Activated naive CD4-positive, alpha-beta T cell treated with anti-CD3 and anti-CD28 coated beads for 36 hours (primary cell): ENCODE measurements around the gene CAMP. TPM values are rescaled to one million over a fixed set of nuclear protein-coding genes. Genes with fewer than 3 reads are reported as not detected.
A peak's percentile ranks its signal among the peaks of the same experiment; 100 is the strongest.
"Not testable (repeated sequence)": the region's sequence is repeated elsewhere in the genome, so short reads cannot be mapped to it uniquely, and the experiment has no call there.

ENCODE experiments used
- CTCF ChIA-PET: fragments of 350-600 bp; sonication (Branson Sonifier 250); formaldehyde crosslinking; loops from one replicate; lab custom pipeline; 2021; ENCODE audit warnings: antibody characterized with exemption; lab: Charles Lee
- DNase-seq: peaks from one replicate; pipeline ENCODE4 v3.0.0-alpha.2; 2020
- H3K27ac Mint-ChIP-seq: one replicate; pipeline ENCODE4 v1.8.0; 2021; ENCODE audit warnings: mild to moderate bottlenecking, mixed read lengths
- H3K27me3 Mint-ChIP-seq: one replicate; pipeline ENCODE4 v1.8.0; 2021; ENCODE audit warnings: low read depth, mixed read lengths
- H3K36me3 Mint-ChIP-seq: one replicate; pipeline ENCODE4 v1.8.0; 2021; ENCODE audit warnings: low read depth, mixed read lengths
- H3K4me1 Mint-ChIP-seq: one replicate; pipeline ENCODE4 v1.8.0; 2021; ENCODE audit warnings: low read depth, mixed read lengths
- H3K4me3 Mint-ChIP-seq: one replicate; pipeline ENCODE4 v1.8.0; 2021; ENCODE audit warnings: mild to moderate bottlenecking, moderate library complexity, mixed read lengths
- H3K9me3 Mint-ChIP-seq: one replicate; pipeline ENCODE4 v1.8.0; 2021; ENCODE audit warnings: mixed read lengths
- intact Hi-C: fragments of 100-400 bp; cut with micrococcal nuclease; formaldehyde crosslinking; loops from one replicate; pipeline ENCODE4 v1.15.1; 2023
- total RNA-seq, 2 experiments: library from RNA; stranded (reverse); gene quantifications; one replicate each; pipeline ENCODE4 v1.2.3, GENCODE V29; 2021

The CAMP gene
- total RNA-seq, 2 experiments from 2014 or later = not detected

DNA sequence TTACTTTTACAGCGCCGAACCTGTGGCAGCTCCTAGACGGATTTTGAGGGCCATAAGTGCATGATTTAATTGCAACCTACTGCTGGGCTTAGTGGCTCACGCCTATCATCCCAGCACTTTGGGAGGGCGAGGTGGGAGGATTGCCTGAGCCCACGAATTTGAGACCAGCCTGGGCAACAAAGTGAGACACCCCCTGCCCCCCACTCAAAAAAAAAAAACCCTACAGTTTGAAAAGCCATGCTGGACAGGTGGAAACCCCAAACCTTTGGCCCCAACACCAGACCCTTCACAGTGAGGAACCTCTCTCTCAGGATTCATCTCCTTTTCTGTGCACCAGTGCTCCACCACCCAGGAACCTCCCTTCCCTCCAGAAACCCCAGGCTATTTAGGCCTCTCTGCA is 34.0 kb upstream of the CAMP start:
- Mint-ChIP-seq H3K9me3 (no peaks in the 10 kb centered on the region), H3K36me3 (peaks cover 34% of the 10 kb centered on the region), H3K27ac (peak overlapping the region; percentile 61), H3K27me3 (peaks cover 14% of the 10 kb centered on the region), H3K4me1 (peaks cover 17% of the 10 kb centered on the region), H3K4me3 (no peak overlapping the region)
- CTCF ChIA-PET = interaction anchor here (0.6 to 1.7 kb wide), 4 partner anchors 51 to 269 kb away, joined by 3 to 6 read pairs (median 4); partner anchors contain the start of gene ZNF589
- intact Hi-C loops = loop anchor here (10.0 kb wide), 1 partner anchor 1215 kb away; the partner anchor contains the start of genes CCDC12 and NBEAL2
- no peak for DNase-seq

DNA sequence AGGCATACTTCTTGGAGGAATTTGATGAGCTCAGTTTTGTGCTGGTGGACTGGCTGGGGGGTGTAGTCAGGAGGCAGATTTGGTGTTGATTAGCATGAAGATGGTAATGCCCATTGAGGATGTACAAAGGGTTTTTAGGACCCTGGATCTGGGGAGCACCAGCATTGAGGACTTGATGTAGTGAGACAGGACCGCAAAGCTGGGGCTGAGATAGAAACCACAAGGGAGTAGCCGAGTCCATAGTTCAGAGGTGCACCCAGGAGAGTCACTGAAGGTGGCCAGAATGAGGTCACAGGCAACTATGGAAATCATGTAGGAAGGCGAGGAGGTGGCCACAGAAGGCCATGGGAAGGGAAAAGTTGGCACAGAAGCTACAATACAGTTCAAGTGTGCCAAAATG is 32.4 kb upstream of the CAMP start:
- no peak for DNase-seq
- H3K4me1 Mint-ChIP-seq = peaks cover 12% of the 10 kb centered on the region
- CTCF ChIA-PET = interaction anchor here (0.7 to 1.8 kb wide), 4 partner anchors 16 to 245 kb away, joined by 3 to 8 read pairs (median 3); no protein-coding TSS in a partner anchor

DNA sequence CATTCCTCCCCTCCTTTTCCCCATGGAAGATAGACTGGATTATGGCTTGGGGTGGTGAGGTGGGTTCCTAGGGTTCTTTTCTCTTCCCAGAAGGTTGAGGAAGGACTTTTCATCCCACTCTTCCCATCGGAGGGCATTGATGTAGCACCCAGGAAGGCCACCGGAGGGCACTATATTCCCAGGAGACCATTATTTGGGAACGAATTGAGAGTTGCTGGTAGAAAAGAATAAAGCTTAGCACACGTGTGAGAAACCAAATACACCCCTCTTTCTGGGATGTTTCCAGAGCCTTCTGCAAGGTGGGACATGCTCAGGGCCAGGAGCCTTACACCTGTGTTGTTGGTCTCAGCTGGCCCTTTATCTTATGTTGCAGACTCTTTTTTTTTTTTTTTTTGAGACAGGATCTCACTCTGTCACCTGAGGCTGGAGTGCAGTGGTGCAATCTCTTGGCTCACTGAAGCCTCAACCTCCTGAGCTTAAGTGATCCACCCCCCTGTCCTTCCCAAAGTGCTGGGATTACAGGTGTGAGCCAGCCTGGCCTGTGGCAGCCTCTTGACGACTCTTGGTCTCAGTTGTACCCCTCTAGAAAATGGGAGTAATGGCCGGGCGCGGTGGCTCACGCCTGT is 28.7 kb upstream of the CAMP start:
- no peaks in the 10 kb centered on the region for H3K4me1 Mint-ChIP-seq
- no peaks in the 10 kb centered on the region for H3K36me3 Mint-ChIP-seq
- CTCF ChIA-PET = interaction anchor here (0.6 to 2.4 kb wide), 11 partner anchors 11 to 734 kb away, joined by 3 to 11 read pairs (median 3); partner anchors contain the start of gene CAMP
- peak; percentile 50 for DNase-seq
- H3K27ac Mint-ChIP-seq = no peak overlapping the region
- H3K9me3 Mint-ChIP-seq = no peaks in the 10 kb centered on the region
- peaks cover 3% of the 10 kb centered on the region for H3K27me3 Mint-ChIP-seq
- intact Hi-C loops = no loop called here
- H3K4me3 Mint-ChIP-seq = no peak overlapping the region

More for the DNA sequence above, 32.4 kb upstream of the CAMP start:
- no peak overlapping the region for H3K4me3 Mint-ChIP-seq
- H3K36me3 Mint-ChIP-seq = peaks cover 18% of the 10 kb centered on the region
- intact Hi-C loops = no loop called here
- peaks cover 14% of the 10 kb centered on the region for H3K27me3 Mint-ChIP-seq
- no peaks in the 10 kb centered on the region for H3K9me3 Mint-ChIP-seq
- no peak overlapping the region for H3K27ac Mint-ChIP-seq

DNA sequence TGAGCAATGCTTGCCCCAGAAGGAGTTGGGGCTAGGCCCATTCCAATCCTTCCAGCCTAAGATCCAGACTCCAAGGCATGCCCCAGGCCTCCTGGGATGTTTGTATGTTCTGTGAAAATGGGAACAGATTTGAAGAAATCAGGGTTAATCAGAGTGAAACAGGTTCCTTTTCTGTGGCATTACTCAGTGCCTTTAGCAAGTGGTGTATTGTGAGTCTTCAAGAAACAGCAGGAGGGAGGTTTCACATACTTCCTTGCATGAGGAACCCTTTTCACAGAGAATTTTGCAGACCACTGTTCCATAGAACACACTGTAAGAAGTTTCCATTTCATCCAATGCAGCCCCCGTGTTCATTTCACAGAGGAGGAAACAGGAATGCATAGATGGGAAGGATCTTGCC is 26.7 kb upstream of the CAMP start:
- CTCF ChIA-PET = interaction anchor here (0.8 kb wide), 1 partner anchor 1071 kb away, joined by 6 read pairs; no protein-coding TSS in a partner anchor
- intact Hi-C loops = no loop called here
- H3K27ac Mint-ChIP-seq = no peak overlapping the region

DNA sequence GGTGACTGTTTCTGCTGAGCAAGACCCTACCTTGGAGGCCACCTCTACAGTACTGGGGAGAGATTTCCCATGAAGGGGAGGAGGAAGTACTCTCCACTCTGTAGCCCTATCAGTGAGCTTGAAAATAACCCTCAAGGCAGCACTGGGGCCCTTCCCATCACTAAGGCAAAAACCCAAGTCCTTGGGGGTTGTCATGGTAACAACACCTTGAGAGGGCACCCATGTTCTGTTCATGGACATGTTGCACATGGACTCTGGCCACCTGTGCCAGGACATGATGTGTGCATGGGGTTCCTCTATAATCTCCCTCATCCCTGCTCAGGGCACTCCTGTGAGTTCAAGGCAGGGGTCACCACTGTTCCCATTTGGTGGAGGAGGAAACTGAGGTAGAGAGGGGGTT is 24.2 kb upstream of the CAMP start:
- CTCF ChIA-PET = interaction anchor here (0.6 to 1.3 kb wide), 4 partner anchors 212 to 598 kb away, joined by 3 to 7 read pairs (median 3); no protein-coding TSS in a partner anchor
- H3K27ac Mint-ChIP-seq = no peak overlapping the region
- intact Hi-C loops = no loop called here
- H3K4me3 Mint-ChIP-seq = no peak overlapping the region
- H3K9me3 Mint-ChIP-seq = no peaks in the 10 kb centered on the region
- no peaks in the 10 kb centered on the region for H3K36me3 Mint-ChIP-seq
- no peaks in the 10 kb centered on the region for H3K4me1 Mint-ChIP-seq
- H3K27me3 Mint-ChIP-seq = no peaks in the 10 kb centered on the region
- DNase-seq = no peak

More for the DNA sequence above, 26.7 kb upstream of the CAMP start:
- DNase-seq = no peak
- Mint-ChIP-seq H3K4me1 (no peaks in the 10 kb centered on the region), H3K4me3 (no peak overlapping the region), H3K27me3 (peaks cover 3% of the 10 kb centered on the region), H3K36me3 (no peaks in the 10 kb centered on the region), H3K9me3 (no peaks in the 10 kb centered on the region)

DNA sequence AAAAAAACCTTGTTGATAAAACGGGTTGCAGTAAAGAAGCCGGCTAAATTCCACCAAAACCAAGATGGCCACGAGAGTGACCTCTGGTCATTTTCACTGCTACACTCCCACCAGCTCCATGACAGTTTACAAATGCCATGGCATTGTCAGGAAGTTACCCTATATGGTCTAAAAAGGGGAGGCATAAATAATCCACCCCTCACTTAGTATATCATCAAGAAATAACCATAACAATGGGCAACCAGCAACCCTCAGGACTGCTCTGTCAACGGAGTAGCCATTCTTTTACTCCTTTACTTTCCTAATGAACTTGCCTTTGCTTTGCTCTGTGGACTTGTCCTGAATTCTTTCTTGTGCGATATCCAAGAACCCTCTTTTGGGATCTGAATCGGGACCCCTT is 20.7 kb upstream of the CAMP start:
- H3K27ac Mint-ChIP-seq = no peak overlapping the region
- H3K27me3 Mint-ChIP-seq = no peaks in the 10 kb centered on the region
- intact Hi-C loops = no loop called here

DNA sequence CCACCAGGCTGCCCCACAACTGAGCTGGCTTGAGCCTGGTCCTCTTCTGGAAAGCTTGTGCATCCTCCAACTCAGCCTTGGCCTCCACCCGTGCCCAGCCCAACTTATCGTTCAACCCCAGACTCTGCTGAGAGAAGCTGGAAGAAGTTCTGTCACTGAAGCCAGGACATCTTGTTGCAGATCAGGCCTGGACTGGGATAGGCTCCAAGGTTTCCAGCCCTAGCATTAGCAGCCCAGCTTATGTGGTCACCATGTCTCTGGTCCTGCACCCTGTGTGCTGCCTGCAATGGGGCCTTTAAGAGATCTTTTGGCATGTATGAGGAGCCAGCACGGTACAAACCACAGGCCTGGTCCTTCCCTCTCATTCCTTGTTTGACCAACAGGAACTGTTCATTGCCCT is 15.2 kb upstream of the CAMP start:
- no peaks in the 10 kb centered on the region for H3K36me3 Mint-ChIP-seq

More for the DNA sequence above, 20.7 kb upstream of the CAMP start:
- no peak overlapping the region for H3K4me3 Mint-ChIP-seq
- no peaks in the 10 kb centered on the region for H3K9me3 Mint-ChIP-seq
- CTCF ChIA-PET = no interaction called here
- no peaks in the 10 kb centered on the region for H3K4me1 Mint-ChIP-seq
- no peaks in the 10 kb centered on the region for H3K36me3 Mint-ChIP-seq
- DNase-seq = no peak

DNA sequence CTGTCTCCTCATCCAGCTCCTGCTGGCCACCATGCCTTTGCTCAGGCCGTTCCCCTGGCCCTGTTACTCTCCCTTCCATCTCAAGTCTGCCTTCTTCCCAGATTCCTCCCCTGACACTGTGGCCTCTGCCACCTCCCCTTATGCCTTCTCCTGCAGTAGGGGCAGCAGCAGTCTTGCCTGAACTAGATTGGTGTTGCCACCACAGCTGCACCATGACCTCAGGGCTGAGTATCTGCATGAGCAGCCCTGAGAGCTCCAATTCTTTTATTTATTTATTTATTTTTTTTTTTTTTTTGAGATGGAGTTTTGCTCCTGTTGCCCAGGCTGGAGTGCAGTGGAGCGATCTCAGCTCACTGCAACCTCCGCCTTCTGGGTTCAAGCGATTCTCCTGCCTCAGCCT is 13.8 kb upstream of the CAMP start:
- no peaks in the 10 kb centered on the region for H3K36me3 Mint-ChIP-seq
- CTCF ChIA-PET = no interaction called here
- no peak overlapping the region for H3K27ac Mint-ChIP-seq
- no peaks in the 10 kb centered on the region for H3K4me1 Mint-ChIP-seq
- H3K27me3 Mint-ChIP-seq = no peaks in the 10 kb centered on the region
- intact Hi-C loops = no loop called here
- H3K4me3 Mint-ChIP-seq = no peak overlapping the region
- H3K9me3 Mint-ChIP-seq = no peaks in the 10 kb centered on the region
- no peak for DNase-seq

More for the DNA sequence above, 15.2 kb upstream of the CAMP start:
- intact Hi-C loops = no loop called here
- H3K4me3 Mint-ChIP-seq = no peak overlapping the region
- no peak for DNase-seq
- CTCF ChIA-PET = no interaction called here
- H3K27me3 Mint-ChIP-seq = no peaks in the 10 kb centered on the region
- no peaks in the 10 kb centered on the region for H3K4me1 Mint-ChIP-seq
- H3K27ac Mint-ChIP-seq = no peak overlapping the region
- no peaks in the 10 kb centered on the region for H3K9me3 Mint-ChIP-seq

DNA sequence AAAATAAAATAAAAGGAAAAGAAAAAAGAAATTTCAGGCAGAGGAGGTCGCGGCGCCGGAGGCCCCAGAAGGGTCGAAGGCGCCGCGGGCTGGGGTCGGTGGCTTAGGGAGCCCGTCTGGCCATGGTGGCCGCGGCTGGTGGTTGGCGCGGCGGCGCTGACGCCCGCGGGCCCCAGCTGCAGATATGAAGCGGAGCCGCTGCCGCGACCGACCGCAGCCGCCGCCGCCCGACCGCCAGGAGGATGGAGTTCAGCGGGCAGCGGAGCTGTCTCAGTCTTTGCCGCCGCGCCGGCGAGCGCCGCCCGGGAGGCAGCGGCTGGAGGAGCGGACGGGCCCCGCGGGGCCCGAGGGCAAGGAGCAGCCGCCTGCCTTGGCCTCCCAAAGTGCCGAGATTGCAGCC is 12.8 kb upstream of the CAMP start:
- H3K4me1 Mint-ChIP-seq, DNase-seq, H3K27me3 Mint-ChIP-seq, H3K36me3 Mint-ChIP-seq, H3K27ac Mint-ChIP-seq, H3K9me3 Mint-ChIP-seq, CTCF ChIA-PET, H3K4me3 Mint-ChIP-seq, intact Hi-C loops: not testable (repeated sequence)

DNA sequence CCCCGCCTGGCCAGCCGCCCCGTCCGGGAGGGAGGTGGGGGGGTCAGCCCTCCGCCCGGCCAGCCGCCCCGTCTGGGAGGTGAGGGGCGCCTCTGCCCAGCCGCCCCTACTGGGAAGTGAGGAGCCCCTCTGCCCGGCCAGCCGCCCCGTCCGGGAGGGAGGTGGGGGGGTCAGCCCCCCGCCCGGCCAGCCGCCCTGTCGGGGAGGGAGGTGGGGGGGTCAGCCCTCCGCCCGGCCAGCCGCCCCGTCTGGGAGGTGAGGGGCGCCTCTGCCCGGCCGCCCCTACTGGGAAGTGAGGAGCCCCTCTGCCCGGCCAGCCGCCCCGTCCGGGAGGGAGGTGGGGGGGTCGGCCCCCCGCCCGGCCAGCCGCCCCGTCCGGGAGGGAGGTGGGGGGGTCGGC is 11.5 kb upstream of the CAMP start:
- CTCF ChIA-PET, H3K4me1 Mint-ChIP-seq, H3K27me3 Mint-ChIP-seq, DNase-seq, H3K27ac Mint-ChIP-seq, intact Hi-C loops, H3K36me3 Mint-ChIP-seq, H3K9me3 Mint-ChIP-seq, H3K4me3 Mint-ChIP-seq: not testable (repeated sequence)

DNA sequence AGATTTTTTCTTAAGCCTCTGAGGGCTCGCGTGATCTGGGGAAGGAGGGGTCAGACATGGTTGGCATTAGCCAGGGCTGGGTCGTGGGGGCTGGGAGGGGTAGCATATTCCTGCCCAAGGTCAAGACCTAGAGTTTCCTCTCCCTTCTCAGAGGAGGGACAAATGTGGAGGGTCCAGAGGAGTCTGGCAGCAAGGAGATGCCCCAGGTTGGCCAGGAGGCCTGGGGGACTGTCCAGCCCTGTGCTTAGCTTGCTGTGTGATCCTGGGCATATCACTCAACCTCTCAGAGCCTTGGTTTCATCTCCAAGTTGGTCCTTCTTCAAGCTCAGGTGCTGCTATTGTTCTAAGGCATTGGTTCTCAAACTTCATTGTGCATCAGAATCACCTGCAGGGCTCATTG is 9.1 kb upstream of the CAMP start:
- no peak for DNase-seq
- intact Hi-C loops = no loop called here
- no peaks in the 10 kb centered on the region for H3K4me1 Mint-ChIP-seq
- no peaks in the 10 kb centered on the region for H3K27me3 Mint-ChIP-seq
- H3K36me3 Mint-ChIP-seq = no peaks in the 10 kb centered on the region
- H3K4me3 Mint-ChIP-seq = no peak overlapping the region
- H3K9me3 Mint-ChIP-seq = no peaks in the 10 kb centered on the region
- CTCF ChIA-PET = no interaction called here
- no peak overlapping the region for H3K27ac Mint-ChIP-seq

DNA sequence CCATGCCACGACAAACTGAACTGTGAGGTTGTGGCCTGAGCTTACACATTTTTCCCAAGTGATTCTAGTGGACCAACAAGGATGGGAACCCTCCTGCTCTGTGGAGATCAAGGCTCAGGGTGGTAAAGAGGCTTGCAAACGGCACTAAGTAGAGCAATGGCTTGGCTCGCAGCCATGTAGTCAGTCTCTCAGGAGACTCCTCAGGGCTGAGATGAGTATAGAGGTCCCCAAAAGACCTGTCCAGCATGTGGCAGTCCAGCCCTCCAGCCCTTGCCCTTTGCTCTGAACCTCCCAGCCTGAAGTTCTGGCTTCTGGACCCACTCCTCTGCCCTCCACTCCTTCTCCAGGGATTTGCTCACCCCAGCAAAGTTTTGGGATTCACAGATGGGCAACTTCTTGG is 8.3 kb upstream of the CAMP start:
- H3K27ac Mint-ChIP-seq = no peak overlapping the region
- no peaks in the 10 kb centered on the region for H3K36me3 Mint-ChIP-seq
- CTCF ChIA-PET = no interaction called here
- no peaks in the 10 kb centered on the region for H3K4me1 Mint-ChIP-seq
- H3K4me3 Mint-ChIP-seq = no peak overlapping the region
- DNase-seq = no peak
- no peaks in the 10 kb centered on the region for H3K9me3 Mint-ChIP-seq
- intact Hi-C loops = no loop called here
- H3K27me3 Mint-ChIP-seq = no peaks in the 10 kb centered on the region

DNA sequence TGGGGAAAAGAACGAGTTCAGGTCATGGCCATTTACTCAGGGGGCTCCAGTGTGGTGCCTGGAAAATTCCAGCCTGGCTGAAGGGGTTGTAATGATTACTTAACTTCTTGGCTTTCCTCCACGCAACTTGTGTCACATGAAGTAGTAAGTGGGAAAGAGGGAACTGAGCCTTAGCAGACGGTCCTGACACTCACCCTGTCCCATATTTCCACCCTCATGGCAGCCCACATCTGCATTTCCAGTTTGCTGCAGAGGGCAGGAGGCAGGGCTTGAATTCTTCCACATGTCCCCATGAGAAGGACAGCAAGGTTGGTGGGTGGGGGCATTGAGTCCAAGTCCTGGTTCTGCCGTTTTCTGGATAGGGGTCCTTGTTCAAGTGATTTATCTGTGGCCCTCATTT is 7.8 kb upstream of the CAMP start:
- CTCF ChIA-PET = no interaction called here

More for the DNA sequence above, 7.8 kb upstream of the CAMP start:
- H3K27ac Mint-ChIP-seq = no peak overlapping the region
- no peaks in the 10 kb centered on the region for H3K9me3 Mint-ChIP-seq
- H3K4me1 Mint-ChIP-seq = no peaks in the 10 kb centered on the region
- H3K4me3 Mint-ChIP-seq = no peak overlapping the region
- H3K27me3 Mint-ChIP-seq = no peaks in the 10 kb centered on the region
- DNase-seq = no peak
- intact Hi-C loops = no loop called here
- no peaks in the 10 kb centered on the region for H3K36me3 Mint-ChIP-seq
